Measurements from ENCODE around the gene GMPS. TPM values are rescaled to one million over a fixed set of nuclear protein-coding genes. Genes with fewer than 3 reads are reported as not detected.

Gene GMPS
- total and polyA plus RNA-seq, 2 of the 13 experiments (the other 11 are each of a cell fraction or from before 2014, with no cell fraction given) = 29.6 to 85.5 TPM

DNA sequence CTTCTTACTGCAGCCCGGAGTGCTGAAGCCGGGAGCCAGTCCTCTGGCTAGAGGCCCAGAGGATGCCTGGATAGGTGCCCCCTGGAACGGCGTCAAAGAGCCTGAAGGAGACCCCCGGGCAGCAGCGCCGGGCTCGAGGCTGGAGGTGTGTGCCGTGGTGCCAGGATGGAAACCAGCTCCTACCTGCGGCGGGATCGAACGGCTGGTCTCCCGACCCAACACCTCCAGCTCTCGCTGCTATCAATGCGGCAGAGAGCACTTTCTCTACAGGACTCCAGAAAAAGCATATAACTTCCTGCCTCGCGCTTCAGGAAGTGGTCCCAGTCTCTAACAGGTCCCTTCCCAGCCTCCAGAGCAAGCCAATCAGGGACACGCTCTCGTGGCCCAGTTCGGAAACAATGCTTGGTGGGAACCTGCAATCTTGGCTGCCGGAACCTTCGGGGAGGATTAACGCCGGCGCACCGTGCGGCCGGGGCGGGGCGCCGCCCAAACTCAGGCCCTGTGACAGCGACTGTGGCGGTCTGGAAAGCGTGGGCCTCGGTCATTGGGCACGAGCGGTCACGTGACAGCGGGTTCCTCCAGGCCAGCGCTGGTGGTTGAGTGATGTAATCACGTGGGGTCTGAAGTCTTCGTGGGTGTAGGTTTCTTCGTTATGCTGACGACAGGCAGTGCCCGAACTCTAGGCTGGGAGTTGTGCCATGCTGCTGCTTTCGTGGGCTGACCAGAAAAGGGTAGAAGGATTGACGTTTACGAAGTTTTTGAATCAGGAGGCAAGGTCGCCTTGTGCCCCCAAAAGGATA is 16.1 kb upstream of the GMPS start, which contains the start of gene SLC33A1 (continued):
- TF ChIP-seq ZNF124 (CRISPR knock-in tag; IDR thresholded peaks at IDR 0.05) = peak; percentile 98
- TF ChIP-seq, protein P1, sequence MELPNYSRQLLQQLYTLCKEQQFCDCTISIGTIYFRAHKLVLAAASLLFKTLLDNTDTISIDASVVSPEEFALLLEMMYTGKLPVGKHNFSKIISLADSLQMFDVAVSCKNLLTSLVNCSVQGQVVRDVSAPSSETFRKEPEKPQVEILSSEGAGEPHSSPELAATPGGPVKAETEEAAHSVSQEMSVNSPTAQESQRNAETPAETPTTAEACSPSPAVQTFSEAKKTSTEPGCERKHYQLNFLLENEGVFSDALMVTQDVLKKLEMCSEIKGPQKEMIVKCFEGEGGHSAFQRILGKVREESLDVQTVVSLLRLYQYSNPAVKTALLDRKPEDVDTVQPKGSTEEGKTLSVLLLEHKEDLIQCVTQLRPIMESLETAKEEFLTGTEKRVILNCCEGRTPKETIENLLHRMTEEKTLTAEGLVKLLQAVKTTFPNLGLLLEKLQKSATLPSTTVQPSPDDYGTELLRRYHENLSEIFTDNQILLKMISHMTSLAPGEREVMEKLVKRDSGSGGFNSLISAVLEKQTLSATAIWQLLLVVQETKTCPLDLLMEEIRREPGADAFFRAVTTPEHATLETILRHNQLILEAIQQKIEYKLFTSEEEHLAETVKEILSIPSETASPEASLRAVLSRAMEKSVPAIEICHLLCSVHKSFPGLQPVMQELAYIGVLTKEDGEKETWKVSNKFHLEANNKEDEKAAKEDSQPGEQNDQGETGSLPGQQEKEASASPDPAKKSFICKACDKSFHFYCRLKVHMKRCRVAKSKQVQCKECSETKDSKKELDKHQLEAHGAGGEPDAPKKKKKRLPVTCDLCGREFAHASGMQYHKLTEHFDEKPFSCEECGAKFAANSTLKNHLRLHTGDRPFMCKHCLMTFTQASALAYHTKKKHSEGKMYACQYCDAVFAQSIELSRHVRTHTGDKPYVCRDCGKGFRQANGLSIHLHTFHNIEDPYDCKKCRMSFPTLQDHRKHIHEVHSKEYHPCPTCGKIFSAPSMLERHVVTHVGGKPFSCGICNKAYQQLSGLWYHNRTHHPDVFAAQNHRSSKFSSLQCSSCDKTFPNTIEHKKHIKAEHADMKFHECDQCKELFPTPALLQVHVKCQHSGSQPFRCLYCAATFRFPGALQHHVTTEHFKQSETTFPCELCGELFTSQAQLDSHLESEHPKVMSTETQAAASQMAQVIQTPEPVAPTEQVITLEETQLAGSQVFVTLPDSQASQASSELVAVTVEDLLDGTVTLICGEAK (IDR thresholded peaks at IDR 0.05) = peak; percentile 96
- TF ChIP-seq, protein P1 (CRISPR knock-in tag; IDR thresholded peaks at IDR 0.05) = no peak; the same call in 1 of the 2 replicates
- TF ChIP-seq ZMYM2 (CRISPR knock-in tag; IDR thresholded peaks at IDR 0.05) = peak; percentile 63
- peak; percentile 60; the same call in 1 of the 2 replicates for TF ChIP-seq KLF9 (CRISPR knock-in tag; IDR thresholded peaks at IDR 0.05; ENCODE audit: low read depth)
- TF ChIP-seq ATF7-NPFF (CRISPR knock-in tag; IDR thresholded peaks at IDR 0.05; ENCODE audit: low read depth) = no peak; the same call in 1 of the 2 replicates
- no peak for TF ChIP-seq CENPX (CRISPR knock-in tag; IDR thresholded peaks at IDR 0.05)
- no peak for TF ChIP-seq THYN1 (CRISPR knock-in tag; IDR thresholded peaks at IDR 0.05; ENCODE audit: borderline replicate concordance, low read depth)
- no peak for TF ChIP-seq ZFP36L2 (CRISPR knock-in tag; IDR thresholded peaks at IDR 0.05)
- TF ChIP-seq, protein P2, sequence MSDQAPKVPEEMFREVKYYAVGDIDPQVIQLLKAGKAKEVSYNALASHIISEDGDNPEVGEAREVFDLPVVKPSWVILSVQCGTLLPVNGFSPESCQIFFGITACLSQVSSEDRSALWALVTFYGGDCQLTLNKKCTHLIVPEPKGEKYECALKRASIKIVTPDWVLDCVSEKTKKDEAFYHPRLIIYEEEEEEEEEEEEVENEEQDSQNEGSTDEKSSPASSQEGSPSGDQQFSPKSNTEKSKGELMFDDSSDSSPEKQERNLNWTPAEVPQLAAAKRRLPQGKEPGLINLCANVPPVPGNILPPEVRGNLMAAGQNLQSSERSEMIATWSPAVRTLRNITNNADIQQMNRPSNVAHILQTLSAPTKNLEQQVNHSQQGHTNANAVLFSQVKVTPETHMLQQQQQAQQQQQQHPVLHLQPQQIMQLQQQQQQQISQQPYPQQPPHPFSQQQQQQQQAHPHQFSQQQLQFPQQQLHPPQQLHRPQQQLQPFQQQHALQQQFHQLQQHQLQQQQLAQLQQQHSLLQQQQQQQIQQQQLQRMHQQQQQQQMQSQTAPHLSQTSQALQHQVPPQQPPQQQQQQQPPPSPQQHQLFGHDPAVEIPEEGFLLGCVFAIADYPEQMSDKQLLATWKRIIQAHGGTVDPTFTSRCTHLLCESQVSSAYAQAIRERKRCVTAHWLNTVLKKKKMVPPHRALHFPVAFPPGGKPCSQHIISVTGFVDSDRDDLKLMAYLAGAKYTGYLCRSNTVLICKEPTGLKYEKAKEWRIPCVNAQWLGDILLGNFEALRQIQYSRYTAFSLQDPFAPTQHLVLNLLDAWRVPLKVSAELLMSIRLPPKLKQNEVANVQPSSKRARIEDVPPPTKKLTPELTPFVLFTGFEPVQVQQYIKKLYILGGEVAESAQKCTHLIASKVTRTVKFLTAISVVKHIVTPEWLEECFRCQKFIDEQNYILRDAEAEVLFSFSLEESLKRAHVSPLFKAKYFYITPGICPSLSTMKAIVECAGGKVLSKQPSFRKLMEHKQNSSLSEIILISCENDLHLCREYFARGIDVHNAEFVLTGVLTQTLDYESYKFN (CRISPR knock-in tag; conservative IDR thresholded peaks at IDR 0.05) = peak; percentile 78
- TF ChIP-seq, protein P3, sequence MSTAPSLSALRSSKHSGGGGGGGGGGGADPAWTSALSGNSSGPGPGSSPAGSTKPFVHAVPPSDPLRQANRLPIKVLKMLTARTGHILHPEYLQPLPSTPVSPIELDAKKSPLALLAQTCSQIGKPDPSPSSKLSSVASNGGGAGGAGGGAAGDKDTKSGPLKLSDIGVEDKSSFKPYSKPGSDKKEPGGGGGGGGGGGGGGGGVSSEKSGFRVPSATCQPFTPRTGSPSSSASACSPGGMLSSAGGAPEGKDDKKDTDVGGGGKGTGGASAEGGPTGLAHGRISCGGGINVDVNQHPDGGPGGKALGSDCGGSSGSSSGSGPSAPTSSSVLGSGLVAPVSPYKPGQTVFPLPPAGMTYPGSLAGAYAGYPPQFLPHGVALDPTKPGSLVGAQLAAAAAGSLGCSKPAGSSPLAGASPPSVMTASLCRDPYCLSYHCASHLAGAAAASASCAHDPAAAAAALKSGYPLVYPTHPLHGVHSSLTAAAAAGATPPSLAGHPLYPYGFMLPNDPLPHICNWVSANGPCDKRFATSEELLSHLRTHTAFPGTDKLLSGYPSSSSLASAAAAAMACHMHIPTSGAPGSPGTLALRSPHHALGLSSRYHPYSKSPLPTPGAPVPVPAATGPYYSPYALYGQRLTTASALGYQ (CRISPR knock-in tag; IDR thresholded peaks at IDR 0.05) = no peak; the same call in 1 of the 2 replicates
- TF ChIP-seq SAFB2 (CRISPR knock-in tag; IDR thresholded peaks at IDR 0.05; ENCODE audit: borderline replicate concordance, low read depth) = peak; percentile 25
